CD14-positive monocyte (primary cell): Measurements from ENCODE around the gene GIMAP8. TPM values are rescaled to one million over a fixed set of nuclear protein-coding genes. Genes with fewer than 3 reads are reported as not detected.

ENCODE experiments used
- DNase-seq, 3 donors: peaks; one replicate each; pipeline ENCODE4 v3.0.0-alpha.2; 2011 to 2022
- H2AFZ ChIP-seq: 2 replicates; pipeline ENCODE4 v1.6.0; 2012; ENCODE audit warnings: mild to moderate bottlenecking, low read depth, low read length, inconsistent platforms; ENCODE audit not compliant: insufficient read depth, poor library complexity, severe bottlenecking
- H3K27ac ChIP-seq, 2 donors: 1 replicate in 1 of 2; 2 replicates in 1 of 2; pipeline ENCODE4 v1.5.1; 2012 to 2013; ENCODE audit warnings: low read length in 2 of 2, control low read depth in 1 of 2, inconsistent platforms in 1 of 2, low read depth in 1 of 2, mild to moderate bottlenecking in 1 of 2
- H3K27me3 ChIP-seq, 2 donors: one replicate each; pipeline versions ENCODE4 v1.6.0 to v1.6.1; 2011 to 2013; ENCODE audit warnings: low read length in 2 of 2; ENCODE audit not compliant: control insufficient read depth in 2 of 2, insufficient read depth in 2 of 2
- H3K36me3 ChIP-seq, 2 donors: replicated peaks in 1 of 2; 1 replicate in 1 of 2; 2 replicates in 1 of 2; pipeline versions ENCODE4 v1.5.1 to v1.6.1; 2012 to 2013; ENCODE audit warnings: low read length in 2 of 2, control low read depth in 1 of 2, inconsistent platforms in 1 of 2, mild to moderate bottlenecking in 1 of 2; ENCODE audit not compliant: insufficient read depth in 2 of 2, control insufficient read depth in 1 of 2
- H3K4me1 ChIP-seq, 2 donors: 1 replicate in 1 of 2; 2 replicates in 1 of 2; pipeline versions ENCODE4 v1.5.1 to v1.6.1; 2012 to 2013; ENCODE audit warnings: low read length in 2 of 2, control low read depth in 1 of 2, inconsistent platforms in 1 of 2, mild to moderate bottlenecking in 1 of 2, moderate library complexity in 1 of 2; ENCODE audit not compliant: insufficient read depth in 2 of 2, control insufficient read depth in 1 of 2
- H3K4me2 ChIP-seq: replicated peaks from 2 replicates; pipeline ENCODE3; 2012; ENCODE audit warnings: low read length, moderate library complexity, mild to moderate bottlenecking; ENCODE audit not compliant: poor library complexity, severe bottlenecking; ENCODE audit errors: extremely low read depth
- H3K4me3 ChIP-seq, 3 experiments: fragments of 200-600 bp in 1 of 3; sonication (generic) in 1 of 3; replicated peaks in 1 of 3; 1 replicate in 2 of 3; 2 replicates in 1 of 3; pipeline ENCODE4 v1.5.1; 2011 to 2013; ENCODE audit warnings: low read length in 3 of 3, mild to moderate bottlenecking in 3 of 3, control low read depth in 2 of 3, low read depth in 2 of 3, inconsistent platforms in 1 of 3, moderate library complexity in 1 of 3
- H3K79me2 ChIP-seq: 2 replicates; pipeline ENCODE4 v1.6.0; 2012; ENCODE audit warnings: mild to moderate bottlenecking, control low read depth, inconsistent platforms, low read length, moderate library complexity; ENCODE audit not compliant: insufficient read depth
- H3K9ac ChIP-seq: 2 replicates; pipeline ENCODE4 v1.6.0; 2017; ENCODE audit warnings: low read length, mild to moderate bottlenecking; ENCODE audit not compliant: insufficient read depth, poor library complexity, severe bottlenecking
- H3K9me3 ChIP-seq, 2 donors: replicated peaks in 1 of 2; 1 replicate in 1 of 2; 2 replicates in 1 of 2; pipeline versions ENCODE4 v1.5.1 to v1.6.1; 2012 to 2013; ENCODE audit warnings: low read length in 2 of 2, control low read depth in 1 of 2; ENCODE audit not compliant: control insufficient read depth in 1 of 2, insufficient read depth in 1 of 2
- H4K20me1 ChIP-seq: 2 replicates; pipeline ENCODE4 v1.6.0; 2012; ENCODE audit warnings: mild to moderate bottlenecking, low read length, control low read depth, moderate library complexity; ENCODE audit not compliant: insufficient read depth
- H3K27ac Mint-ChIP-seq, 7 donors: one replicate each; pipeline ENCODE4 v1.8.0; 2020; ENCODE audit warnings: mild to moderate bottlenecking in 7 of 7, mixed read lengths in 7 of 7, moderate library complexity in 6 of 7, inconsistent platforms in 2 of 7
- H3K27me3 Mint-ChIP-seq, 3 donors: one replicate each; pipeline ENCODE4 v1.8.0; 2021 to 2022; ENCODE audit warnings: low read depth in 3 of 3, mild to moderate bottlenecking in 3 of 3, mixed read lengths in 3 of 3, moderate library complexity in 3 of 3, inconsistent platforms in 1 of 3
- H3K36me3 Mint-ChIP-seq, 2 donors: one replicate each; pipeline ENCODE4 v1.8.0; 2020; ENCODE audit warnings: mixed read lengths in 2 of 2, inconsistent platforms in 1 of 2, mild to moderate bottlenecking in 1 of 2
- H3K4me1 Mint-ChIP-seq: one replicate; pipeline ENCODE4 v1.8.0; 2020; ENCODE audit warnings: mild to moderate bottlenecking, mixed read lengths
- H3K4me3 Mint-ChIP-seq, 2 donors: one replicate each; pipeline ENCODE4 v1.8.0; 2020; ENCODE audit warnings: mild to moderate bottlenecking in 2 of 2, mixed read lengths in 2 of 2, moderate library complexity in 1 of 2
- H3K9me3 Mint-ChIP-seq, 7 donors: one replicate each; pipeline ENCODE4 v1.8.0; 2020 to 2022; ENCODE audit warnings: mixed read lengths in 7 of 7, mild to moderate bottlenecking in 6 of 7, moderate library complexity in 6 of 7, inconsistent platforms in 2 of 7
- CTCF ChIP-seq: fragments of 200-600 bp; IDR thresholded peaks from one replicate; pipeline ENCODE4 v1.8.0; 2022; ENCODE audit warnings: antibody characterized with exemption, mild to moderate bottlenecking
- WGBS: methylation state at CpG from one replicate; pipeline ENCODE4 v1.1.5; 2013; ENCODE audit warnings: missing lambda C conversion rate; ENCODE audit not compliant: insufficient coverage; 5-methylcytosine and 5-hydroxymethylcytosine counted together
- intact Hi-C, 2 donors: fragments of 100-400 bp; cut with micrococcal nuclease; formaldehyde crosslinking; loops; one replicate each; pipeline versions ENCODE4 v1.15.0 to v1.15.1; 2023
- polyA plus RNA-seq, 3 donors: library from polyadenylated mRNA; depleted of rRNA in 1 of 3; unstranded in 2 of 3; stranded (reverse) in 1 of 3; fragments of 300-500 nt in 2 of 3; fragments of >200 nt in 1 of 3; fragmentation: Illumina TruSeq in 2 of 3; gene quantifications; 1 replicate in 2 of 3; 2 replicates in 1 of 3; pipeline ENCODE4 v1.2.3, GENCODE V29; 2012 to 2021

GIMAP8 gene
- polyA plus RNA-seq, 3 donors, result 12.0 to 26.8 (median 22.5) TPM

DNA sequence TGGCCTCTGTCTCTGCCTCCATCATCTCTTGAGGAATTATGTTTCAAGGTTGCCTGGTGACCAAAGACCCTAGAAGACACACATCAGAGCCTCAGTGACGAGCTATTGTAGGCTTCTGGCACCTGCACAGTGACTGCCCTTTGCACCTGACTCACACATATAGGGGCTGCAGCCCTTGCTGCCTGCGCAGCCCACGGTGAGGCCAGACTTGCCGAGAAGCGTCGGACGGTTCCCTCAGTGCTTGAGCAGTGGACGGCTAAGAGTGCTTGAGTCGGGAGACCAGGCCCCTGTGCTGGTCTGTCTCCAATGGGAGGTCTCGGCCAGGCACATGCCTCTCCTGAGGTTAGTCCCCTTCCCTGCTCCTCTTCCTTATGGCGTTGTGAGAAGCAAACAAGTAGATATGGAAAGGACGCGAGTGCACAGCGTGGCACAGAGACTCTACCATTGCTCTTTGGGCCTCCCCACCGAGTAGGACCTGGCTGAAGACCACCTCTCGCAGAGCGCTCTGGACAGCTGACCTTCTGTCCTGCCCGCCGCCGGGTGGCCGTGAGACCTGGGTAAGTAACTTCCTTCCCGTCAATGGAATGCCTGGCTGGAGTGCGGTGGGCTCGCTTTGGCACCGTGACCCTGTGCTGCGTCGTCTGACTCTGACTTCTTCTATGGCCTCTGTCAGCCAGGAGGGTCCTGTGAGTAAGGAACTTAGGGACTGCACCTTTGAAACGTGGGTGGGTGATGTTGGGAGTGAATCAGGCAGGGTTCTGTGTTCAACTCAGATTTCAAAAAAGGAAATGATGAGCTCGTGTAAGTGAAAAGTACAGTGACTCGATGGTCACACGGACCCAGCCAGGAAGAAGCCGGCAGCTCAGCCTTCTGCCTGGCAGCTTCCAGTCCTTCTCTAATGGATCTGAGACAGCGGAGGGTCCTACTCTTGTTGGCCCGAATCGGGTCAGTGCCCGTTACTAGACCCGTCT, 37.6 kb upstream of the GIMAP8 start:
- Histone ChIP-seq H3K27me3 (no peaks in the 10 kb centered on the region), H3K27ac (no peak overlapping the region), H3K79me2 (no peaks in the 10 kb centered on the region), H3K36me3 (no peaks in the 10 kb centered on the region), H3K9ac (no peak overlapping the region), H2AFZ (no peak overlapping the region), H3K4me3 (no peak overlapping the region), H3K4me2 (no peak overlapping the region), H3K9me3 (no peaks in the 10 kb centered on the region), H3K4me1 (no peaks in the 10 kb centered on the region), H4K20me1 (no peaks in the 10 kb centered on the region)
- no peak for TF ChIP-seq CTCF
- no peak for DNase-seq
- H3K27ac Mint-ChIP-seq, result no peak overlapping the region
- no peak overlapping the region for H3K4me3 Mint-ChIP-seq
- peaks cover 2% of the 10 kb centered on the region for H3K4me1 Mint-ChIP-seq
- peaks cover 0 to 12% of the 10 kb centered on the region in 2 donors for H3K36me3 Mint-ChIP-seq
- peaks cover 0 to 1% (median 0%) of the 10 kb centered on the region in 7 donors for H3K9me3 Mint-ChIP-seq
- intact Hi-C loops, result no loop called here
- H3K27me3 Mint-ChIP-seq, result peaks cover 1 to 12% (median 3%) of the 10 kb centered on the region in 3 donors
- 95% methylated on average over 34 of the region's 37 CpGs for WGBS

DNA sequence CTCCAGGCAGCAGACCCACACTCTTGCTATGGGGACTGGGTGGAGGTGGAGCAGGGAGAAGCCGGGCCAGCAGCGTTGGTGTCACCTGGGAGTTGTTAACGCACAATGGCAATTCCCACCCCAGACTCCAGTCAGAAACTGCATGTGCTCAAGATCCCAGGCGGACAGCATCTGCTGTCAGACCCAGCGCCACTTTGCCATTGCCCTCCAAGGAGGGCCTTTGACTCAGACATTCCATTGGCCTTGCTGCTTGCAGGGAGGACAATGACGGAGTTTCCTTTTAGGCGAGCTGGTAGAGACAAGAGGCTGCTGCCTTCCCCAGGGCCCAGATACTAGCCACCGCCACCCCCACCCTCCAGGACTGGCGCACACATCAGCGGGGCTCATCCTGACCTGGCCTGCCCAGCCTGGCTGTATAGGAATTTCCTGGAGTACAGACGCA, 36.8 kb upstream of the GIMAP8 start:
- peaks cover 2 to 12% (median 3%) of the 10 kb centered on the region in 3 donors for H3K27me3 Mint-ChIP-seq
- intact Hi-C loops, result no loop called here
- no peaks in the 10 kb centered on the region for H3K9me3 ChIP-seq

More for the DNA sequence above, 36.8 kb upstream of the GIMAP8 start:
- Histone ChIP-seq H2AFZ (no peak overlapping the region), H3K4me3 (no peak overlapping the region), H3K27ac (no peak overlapping the region), H3K79me2 (no peaks in the 10 kb centered on the region), H3K4me2 (no peak overlapping the region), H3K36me3 (no peaks in the 10 kb centered on the region), H3K4me1 (no peaks in the 10 kb centered on the region), H4K20me1 (no peaks in the 10 kb centered on the region), H3K27me3 (no peaks in the 10 kb centered on the region), H3K9ac (no peak overlapping the region)
- 97% methylated on average over 6 of the region's 11 CpGs for WGBS
- Mint-ChIP-seq H3K27ac (no peak overlapping the region), H3K4me1 (peaks cover 2% of the 10 kb centered on the region), H3K9me3 (peaks cover 0 to 1% (median 0%) of the 10 kb centered on the region in 7 donors), H3K4me3 (no peak overlapping the region), H3K36me3 (peaks cover 0 to 10% of the 10 kb centered on the region in 2 donors)
- no peak for TF ChIP-seq CTCF
- DNase-seq, result no peak
